Measurements from ENCODE around the gene TBX15. TPM values are rescaled to one million over a fixed set of nuclear protein-coding genes. Genes with fewer than 3 reads are reported as not detected.

The TBX15 gene
- total RNA-seq, 1 donor from 2014 or later, result not detected

DNA sequence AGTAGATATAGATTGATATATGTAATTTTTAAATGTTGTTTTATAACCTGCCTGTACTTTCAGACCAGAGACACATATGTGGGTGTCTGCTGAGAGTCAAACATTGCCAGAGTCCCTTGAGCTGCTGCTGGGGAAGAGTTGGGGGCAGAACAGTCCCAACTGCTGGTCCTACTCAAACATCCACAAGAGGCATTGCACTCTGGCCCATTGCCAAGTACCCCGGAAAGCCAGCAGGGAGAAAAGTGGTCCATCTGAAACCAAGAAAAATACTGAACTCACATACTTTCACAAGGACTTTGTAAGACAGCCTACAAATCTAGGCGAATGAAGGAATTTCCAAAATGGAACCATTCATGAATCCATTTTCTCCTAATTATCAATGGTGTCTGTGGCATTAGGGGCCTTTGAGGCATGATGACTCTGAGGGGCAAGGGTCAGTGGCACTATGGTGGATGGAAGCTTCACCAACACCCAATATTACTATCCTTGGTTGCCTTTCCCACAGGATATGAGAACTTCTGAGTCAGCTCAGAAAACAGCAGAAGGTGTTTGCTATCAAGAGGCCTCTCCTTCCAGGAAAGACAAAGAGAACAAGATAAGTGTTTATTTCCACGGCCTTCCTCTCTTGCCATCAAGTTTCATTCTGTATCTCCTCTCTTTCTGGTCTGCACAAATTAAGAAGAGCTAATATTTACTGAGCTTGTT is 7.3 kb upstream of the TBX15 start:
- H3K27me3 Mint-ChIP-seq, result peaks cover 95% of the 10 kb centered on the region
- peaks cover 4% of the 10 kb centered on the region for H3K4me1 Mint-ChIP-seq (ENCODE audit: low read depth)
- H3K27ac Mint-ChIP-seq, result no peak overlapping the region
- no peak for DNase-seq (ENCODE audit: low spot score, unreplicated experiment)
- H3K36me3 Mint-ChIP-seq (ENCODE audit: insufficient read depth), result no peaks in the 10 kb centered on the region
- no peak overlapping the region for H3K4me3 Mint-ChIP-seq (ENCODE audit: low read depth)
- TF ChIP-seq, protein P1, sequence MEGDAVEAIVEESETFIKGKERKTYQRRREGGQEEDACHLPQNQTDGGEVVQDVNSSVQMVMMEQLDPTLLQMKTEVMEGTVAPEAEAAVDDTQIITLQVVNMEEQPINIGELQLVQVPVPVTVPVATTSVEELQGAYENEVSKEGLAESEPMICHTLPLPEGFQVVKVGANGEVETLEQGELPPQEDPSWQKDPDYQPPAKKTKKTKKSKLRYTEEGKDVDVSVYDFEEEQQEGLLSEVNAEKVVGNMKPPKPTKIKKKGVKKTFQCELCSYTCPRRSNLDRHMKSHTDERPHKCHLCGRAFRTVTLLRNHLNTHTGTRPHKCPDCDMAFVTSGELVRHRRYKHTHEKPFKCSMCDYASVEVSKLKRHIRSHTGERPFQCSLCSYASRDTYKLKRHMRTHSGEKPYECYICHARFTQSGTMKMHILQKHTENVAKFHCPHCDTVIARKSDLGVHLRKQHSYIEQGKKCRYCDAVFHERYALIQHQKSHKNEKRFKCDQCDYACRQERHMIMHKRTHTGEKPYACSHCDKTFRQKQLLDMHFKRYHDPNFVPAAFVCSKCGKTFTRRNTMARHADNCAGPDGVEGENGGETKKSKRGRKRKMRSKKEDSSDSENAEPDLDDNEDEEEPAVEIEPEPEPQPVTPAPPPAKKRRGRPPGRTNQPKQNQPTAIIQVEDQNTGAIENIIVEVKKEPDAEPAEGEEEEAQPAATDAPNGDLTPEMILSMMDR (IDR thresholded peaks at IDR 0.05; ENCODE audit: unreplicated experiment), result no peak
- no peaks in the 10 kb centered on the region for H3K9me3 Mint-ChIP-seq (ENCODE audit: low read depth)

DNA sequence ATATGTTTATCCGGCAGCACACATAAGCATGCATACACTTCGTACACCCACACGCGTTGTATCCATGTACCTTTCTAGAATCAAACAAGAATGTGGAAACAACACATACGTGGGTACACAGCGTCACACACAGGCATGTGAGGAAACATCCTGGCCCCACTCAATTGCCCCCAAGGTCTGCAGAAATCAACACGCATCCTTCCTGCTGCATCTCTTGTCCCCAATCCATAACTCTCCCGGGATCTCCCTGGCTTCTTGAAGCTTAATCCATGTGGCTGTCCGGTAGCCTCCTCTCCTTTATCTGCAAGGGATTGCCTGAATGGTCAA is 5.5 kb upstream of the TBX15 start:
- Mint-ChIP-seq H3K9me3 (ENCODE audit: low read depth) (no peaks in the 10 kb centered on the region), H3K4me3 (ENCODE audit: low read depth) (no peak overlapping the region), H3K27me3 (peaks cover 95% of the 10 kb centered on the region), H3K36me3 (ENCODE audit: insufficient read depth) (no peaks in the 10 kb centered on the region), H3K27ac (no peak overlapping the region), H3K4me1 (ENCODE audit: low read depth) (no peaks in the 10 kb centered on the region)
- no peak for DNase-seq (ENCODE audit: low spot score, unreplicated experiment)
- TF ChIP-seq, protein P1 (IDR thresholded peaks at IDR 0.05; ENCODE audit: unreplicated experiment), result no peak

DNA sequence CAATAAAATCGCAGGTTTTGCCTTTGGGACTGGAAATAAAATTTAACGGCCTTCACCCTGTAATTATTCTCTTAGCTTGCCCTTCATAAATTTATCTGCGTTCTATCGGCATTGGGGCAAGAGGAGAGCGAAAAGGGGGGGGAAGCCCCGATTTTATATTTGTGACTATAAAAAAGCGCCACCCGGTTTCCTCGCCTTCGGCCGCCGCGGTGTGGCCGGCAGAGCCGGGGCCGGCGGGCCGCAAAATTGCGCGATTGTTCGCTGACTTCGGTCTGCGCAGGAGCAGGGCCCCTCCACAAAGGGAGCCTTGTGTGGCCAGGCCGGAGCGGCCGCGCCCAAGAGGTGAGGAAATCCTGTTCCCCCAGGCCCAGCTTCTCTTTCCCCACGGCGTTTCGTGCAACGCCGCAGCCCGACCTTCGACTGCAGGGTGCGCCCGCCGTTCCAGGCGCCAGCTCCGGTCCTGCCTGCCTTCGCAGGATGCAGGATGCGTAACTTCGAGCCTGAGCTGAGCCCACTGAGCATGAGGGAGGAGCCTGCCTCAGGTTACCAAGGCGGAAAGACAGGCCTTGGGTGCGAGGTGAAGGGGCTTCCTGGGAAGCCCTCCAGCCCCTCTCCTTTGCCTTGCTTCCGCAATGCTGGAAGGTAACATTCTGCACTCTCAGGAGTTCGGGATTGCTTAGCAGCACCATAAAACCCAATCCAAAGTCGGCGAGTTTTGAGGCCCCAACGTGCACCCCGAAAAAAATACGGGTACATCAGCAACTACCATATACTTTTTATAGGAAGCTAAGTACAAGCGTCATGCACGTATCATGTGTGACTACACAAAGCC is 4.9 kb upstream of the TBX15 start:
- Mint-ChIP-seq H3K27me3 (peaks cover 95% of the 10 kb centered on the region), H3K4me1 (ENCODE audit: low read depth) (no peaks in the 10 kb centered on the region), H3K9me3 (ENCODE audit: low read depth) (no peaks in the 10 kb centered on the region), H3K36me3 (ENCODE audit: insufficient read depth) (no peaks in the 10 kb centered on the region), H3K4me3 (ENCODE audit: low read depth) (no peak overlapping the region), H3K27ac (no peak overlapping the region)
- TF ChIP-seq, protein P1 (IDR thresholded peaks at IDR 0.05; ENCODE audit: unreplicated experiment), result no peak
- DNase-seq (ENCODE audit: low spot score, unreplicated experiment), result no peak

DNA sequence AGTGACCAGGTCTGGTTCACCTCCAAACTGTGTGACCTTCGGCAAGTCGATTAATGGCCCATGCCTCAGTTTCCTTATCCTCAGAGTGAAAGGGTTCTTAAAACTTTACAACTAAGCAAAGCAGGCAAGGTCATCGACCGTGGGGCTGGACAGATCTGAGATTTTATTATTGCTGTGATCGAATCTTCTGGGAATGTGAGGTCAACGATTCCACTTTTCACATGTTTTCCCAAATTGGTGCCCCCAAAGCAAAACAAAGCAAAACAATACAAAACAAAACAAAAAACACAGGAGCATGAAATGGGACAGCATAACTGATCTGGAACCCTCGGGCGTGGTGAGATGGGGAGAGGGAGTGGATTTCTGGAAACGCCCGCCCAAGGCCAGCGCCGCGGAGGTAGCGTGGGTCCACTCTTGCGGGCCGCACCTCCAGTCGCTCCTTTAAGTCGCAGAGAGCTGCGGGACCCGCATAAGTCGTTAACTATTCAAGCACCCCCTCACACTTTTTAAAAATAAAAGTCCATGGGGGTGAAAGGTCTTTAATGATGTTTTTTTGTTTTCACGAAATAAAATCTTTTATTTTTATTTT is 4.2 kb upstream of the TBX15 start:
- H3K9me3 Mint-ChIP-seq (ENCODE audit: low read depth), result no peaks in the 10 kb centered on the region
- peaks cover 96% of the 10 kb centered on the region for H3K27me3 Mint-ChIP-seq
- no peaks in the 10 kb centered on the region for H3K36me3 Mint-ChIP-seq (ENCODE audit: insufficient read depth)
- TF ChIP-seq, protein P1 (IDR thresholded peaks at IDR 0.05; ENCODE audit: unreplicated experiment), result no peak
- no peak overlapping the region for H3K4me3 Mint-ChIP-seq (ENCODE audit: low read depth)
- no peak for DNase-seq (ENCODE audit: low spot score, unreplicated experiment)
- peak overlapping the region; percentile 51 for H3K27ac Mint-ChIP-seq
- H3K4me1 Mint-ChIP-seq (ENCODE audit: low read depth), result no peaks in the 10 kb centered on the region

DNA sequence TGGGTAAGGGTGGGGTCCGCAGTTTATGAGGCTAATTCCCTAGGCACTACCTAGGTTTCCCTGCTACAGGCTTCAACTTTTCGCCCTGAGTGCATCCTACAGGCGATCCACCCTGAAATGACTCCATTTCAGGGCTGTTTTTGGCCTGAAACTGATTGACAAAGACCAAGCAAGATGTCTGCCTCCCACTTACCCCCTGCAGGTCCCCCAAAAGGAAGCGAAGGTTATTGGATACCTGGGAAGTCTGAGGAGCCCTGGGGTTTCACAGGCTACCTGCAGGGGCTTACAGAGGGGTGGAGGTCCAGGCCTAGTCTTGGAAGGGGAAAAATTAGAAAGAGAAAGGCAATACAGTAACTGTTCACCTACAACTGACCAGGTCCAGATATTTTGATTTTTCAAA is 3.3 kb upstream of the TBX15 start:
- Mint-ChIP-seq H3K4me1 (ENCODE audit: low read depth) (peaks cover 1% of the 10 kb centered on the region), H3K36me3 (ENCODE audit: insufficient read depth) (no peaks in the 10 kb centered on the region), H3K27me3 (peaks cover 97% of the 10 kb centered on the region), H3K27ac (no peak overlapping the region), H3K9me3 (ENCODE audit: low read depth) (no peaks in the 10 kb centered on the region), H3K4me3 (ENCODE audit: low read depth) (no peak overlapping the region)
- DNase-seq (ENCODE audit: low spot score, unreplicated experiment), result no peak
- TF ChIP-seq, protein P1 (IDR thresholded peaks at IDR 0.05; ENCODE audit: unreplicated experiment), result no peak
